GM18861 (cell line): ENCODE data around the gene DTNBP1.
A peak's percentile ranks its signal among the peaks of the same experiment; 100 is the strongest.
"Not testable (repeated sequence)": the region's sequence is repeated elsewhere in the genome, so short reads cannot be mapped to it uniquely, and the experiment has no call there.

Source experiments
- ATAC-seq: cut with Tn5 transposase; IDR thresholded peaks from one replicate; pipeline ENCODE4 v1.9.1; 2021; ENCODE audit not compliant: unreplicated experiment

The DTNBP1 gene

GRCh38 chr6:15668918-15669317 is 6.1 kb upstream of the DTNBP1 start:
- no peak for ATAC-seq

GRCh38 chr6:15666896-15667295 is 4.1 kb upstream of the DTNBP1 start:
- not testable (repeated sequence) for ATAC-seq

- no peak for ATAC-seq
Observed at GRCh38 chr6:15665237-15665636, 2.4 kb upstream of the DTNBP1 start.

GRCh38 chr6:15663130-15663871 is 473 bp upstream of the DTNBP1 start:
- ATAC-seq: no peak

GRCh38 chr6:15661853-15662325 is 939 bp downstream of the DTNBP1 start:
- no peak for ATAC-seq

GRCh38 chr6:15659181-15659580 is 3.6 kb downstream of the DTNBP1 start:
- no peak for ATAC-seq

- no peak for ATAC-seq
Observed at GRCh38 chr6:15658181-15658744, 4.6 kb downstream of the DTNBP1 start.

- no peak for ATAC-seq
Observed at GRCh38 chr6:15657290-15657689, 5.5 kb downstream of the DTNBP1 start.

GRCh38 chr6:15656145-15656544 is 6.7 kb downstream of the DTNBP1 start:
- ATAC-seq: no peak

GRCh38 chr6:15654250-15654649 is 8.6 kb downstream of the DTNBP1 start:
- ATAC-seq: no peak

- ATAC-seq: peak; percentile 43
Observed at GRCh38 chr6:15653581-15653980, 9.2 kb downstream of the DTNBP1 start.

GRCh38 chr6:15650004-15650559 is 12.7 kb downstream of the DTNBP1 start:
- not testable (repeated sequence) for ATAC-seq

GRCh38 chr6:15644904-15645303 is 17.9 kb downstream of the DTNBP1 start:
- no peak for ATAC-seq

- ATAC-seq: no peak
Observed at GRCh38 chr6:15643542-15643941, 19.3 kb downstream of the DTNBP1 start.

GRCh38 chr6:15642276-15642675 is 20.6 kb downstream of the DTNBP1 start:
- no peak for ATAC-seq

GRCh38 chr6:15638373-15638772 is 24.5 kb downstream of the DTNBP1 start:
- no peak for ATAC-seq

- ATAC-seq: no peak
Observed at GRCh38 chr6:15631432-15631831, 31.4 kb downstream of the DTNBP1 start.

- no peak for ATAC-seq
Observed at GRCh38 chr6:15630202-15630601, 32.6 kb downstream of the DTNBP1 start.

- no peak for ATAC-seq
Observed at GRCh38 chr6:15629487-15629886, 33.3 kb downstream of the DTNBP1 start.

GRCh38 chr6:15628499-15629131 is 34.2 kb downstream of the DTNBP1 start:
- ATAC-seq: no peak

GRCh38 chr6:15627821-15628220 is 35.0 kb downstream of the DTNBP1 start:
- no peak for ATAC-seq
